ENCODE measurements around the gene JAM2. TPM values are rescaled to one million over a fixed set of nuclear protein-coding genes. Genes with fewer than 3 reads are reported as not detected.
"Not testable (repeated sequence)": the region's sequence is repeated elsewhere in the genome, so short reads cannot be mapped to it uniquely, and the experiment has no call there.

Gene JAM2
- total RNA-seq, 1 donor from 2014 or later = 2.0 TPM

DNA sequence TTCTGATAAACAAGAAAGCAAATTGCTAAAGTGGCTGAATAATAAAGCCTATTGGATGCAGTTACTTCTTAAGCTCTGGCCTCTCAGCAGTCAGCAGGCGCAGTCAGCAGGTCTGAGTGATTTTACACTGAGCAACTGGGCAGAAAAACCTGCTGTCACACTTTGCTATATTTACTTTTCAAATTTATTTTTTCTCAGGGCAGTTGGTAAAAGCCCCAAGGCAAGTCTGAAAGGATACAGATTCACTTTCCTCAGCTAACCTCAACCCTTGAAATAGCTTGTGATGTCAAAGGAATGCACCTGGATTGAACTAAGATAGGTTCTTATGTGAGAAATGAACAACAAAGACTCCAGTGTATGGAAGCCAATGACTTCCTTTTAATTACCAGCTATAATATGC lies 61.7 kb downstream of the JAM2 start:
- intact Hi-C loops (cut with micrococcal nuclease) = no loop called here
- H3K27me3 Mint-ChIP-seq = no peaks in the 10 kb centered on the region
- H3K4me1 Mint-ChIP-seq = no peaks in the 10 kb centered on the region
- H3K9me3 Mint-ChIP-seq = no peaks in the 10 kb centered on the region
- no peak overlapping the region for H3K4me3 Mint-ChIP-seq
- no peaks in the 10 kb centered on the region for H3K36me3 Mint-ChIP-seq (ENCODE audit: low read depth)
- DNase-seq = no peak
- H3K27ac Mint-ChIP-seq = no peak overlapping the region
- TF ChIP-seq, protein P1, sequence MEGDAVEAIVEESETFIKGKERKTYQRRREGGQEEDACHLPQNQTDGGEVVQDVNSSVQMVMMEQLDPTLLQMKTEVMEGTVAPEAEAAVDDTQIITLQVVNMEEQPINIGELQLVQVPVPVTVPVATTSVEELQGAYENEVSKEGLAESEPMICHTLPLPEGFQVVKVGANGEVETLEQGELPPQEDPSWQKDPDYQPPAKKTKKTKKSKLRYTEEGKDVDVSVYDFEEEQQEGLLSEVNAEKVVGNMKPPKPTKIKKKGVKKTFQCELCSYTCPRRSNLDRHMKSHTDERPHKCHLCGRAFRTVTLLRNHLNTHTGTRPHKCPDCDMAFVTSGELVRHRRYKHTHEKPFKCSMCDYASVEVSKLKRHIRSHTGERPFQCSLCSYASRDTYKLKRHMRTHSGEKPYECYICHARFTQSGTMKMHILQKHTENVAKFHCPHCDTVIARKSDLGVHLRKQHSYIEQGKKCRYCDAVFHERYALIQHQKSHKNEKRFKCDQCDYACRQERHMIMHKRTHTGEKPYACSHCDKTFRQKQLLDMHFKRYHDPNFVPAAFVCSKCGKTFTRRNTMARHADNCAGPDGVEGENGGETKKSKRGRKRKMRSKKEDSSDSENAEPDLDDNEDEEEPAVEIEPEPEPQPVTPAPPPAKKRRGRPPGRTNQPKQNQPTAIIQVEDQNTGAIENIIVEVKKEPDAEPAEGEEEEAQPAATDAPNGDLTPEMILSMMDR (IDR thresholded peaks at IDR 0.05) = no peak
- no peak for ATAC-seq (ENCODE audit: low read depth)
- CTCF ChIA-PET = interaction anchor here (1.4 kb wide), 1 partner anchor 12 kb away, joined by 3 read pairs; no protein-coding TSS in a partner anchor
- POLR2A ChIA-PET = no interaction called here

DNA sequence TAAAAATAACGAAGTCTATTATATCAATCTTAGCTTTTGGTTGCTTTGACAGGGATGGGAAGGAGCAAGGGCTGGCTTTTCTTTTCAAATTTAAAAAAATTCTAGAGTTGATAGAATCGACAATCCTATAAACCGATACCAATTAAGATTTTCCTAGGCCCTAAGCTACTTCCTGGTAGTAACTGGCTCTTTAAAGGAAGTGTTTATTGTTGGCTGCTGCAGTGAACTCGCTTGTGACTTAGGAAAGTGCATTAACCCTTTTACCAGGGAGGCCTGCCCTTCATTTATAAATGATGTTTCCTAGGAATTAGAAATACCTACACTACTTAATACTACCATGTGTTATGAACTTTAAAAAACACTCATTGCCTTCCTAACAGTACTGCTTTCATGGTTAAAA lies 62.5 kb downstream of the JAM2 start:
- Mint-ChIP-seq H3K4me3 (no peak overlapping the region), H3K27me3 (no peaks in the 10 kb centered on the region), H3K4me1 (no peaks in the 10 kb centered on the region), H3K36me3 (ENCODE audit: low read depth) (no peaks in the 10 kb centered on the region), H3K27ac (no peak overlapping the region), H3K9me3 (no peaks in the 10 kb centered on the region)
- no peak for ATAC-seq (ENCODE audit: low read depth)
- intact Hi-C loops (cut with micrococcal nuclease) = no loop called here
- POLR2A ChIA-PET = no interaction called here
- CTCF ChIA-PET = no interaction called here
- DNase-seq = no peak
- TF ChIP-seq, protein P1 (IDR thresholded peaks at IDR 0.05) = no peak

DNA sequence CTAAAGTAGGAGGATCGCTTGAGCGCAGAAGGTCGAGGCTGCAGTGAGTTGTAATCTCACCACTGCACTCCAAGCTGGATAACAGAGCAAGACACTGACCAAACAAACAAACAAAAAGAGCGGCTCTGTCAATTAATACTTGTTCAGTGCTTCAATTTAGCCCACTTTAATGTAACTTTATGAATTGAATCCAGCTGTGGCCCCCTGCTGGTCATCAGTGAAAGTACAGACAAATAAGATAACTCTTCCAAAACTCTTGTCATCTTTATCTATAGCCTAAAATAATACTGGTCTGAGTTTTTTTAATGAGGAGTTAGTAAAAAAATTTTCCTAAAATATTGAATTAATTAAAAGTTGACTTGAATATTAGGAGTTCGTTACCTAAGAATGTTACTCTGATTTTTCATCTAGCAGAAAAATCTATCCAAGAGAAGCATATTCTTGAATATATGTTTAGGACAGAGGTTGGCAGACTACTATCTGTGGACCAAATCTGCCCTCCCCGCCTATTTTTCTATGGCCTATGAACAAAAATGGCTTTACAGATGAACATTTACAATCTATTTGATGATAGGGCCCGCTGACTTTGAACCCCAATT lies 69.5 kb downstream of the JAM2 start:
- Mint-ChIP-seq H3K4me1 (no peaks in the 10 kb centered on the region), H3K27ac (no peak overlapping the region), H3K27me3 (no peaks in the 10 kb centered on the region), H3K9me3 (no peaks in the 10 kb centered on the region), H3K4me3 (no peak overlapping the region), H3K36me3 (ENCODE audit: low read depth) (no peaks in the 10 kb centered on the region)
- ChIA-PET POLR2A (interaction anchor here (0.7 kb wide), 1 partner anchor 17 kb away, joined by 3 read pairs; no protein-coding TSS in a partner anchor), CTCF (interaction anchor here (0.9 to 2.5 kb wide), 6 partner anchors 10 to 358 kb away, joined by 3 to 27 read pairs (median 4); no protein-coding TSS in a partner anchor)
- intact Hi-C loops (cut with micrococcal nuclease) = loop anchor here (1.0 to 2.0 kb wide), 5 partner anchors 26 to 812 kb away; partner anchors contain the start of genes ATP5PF, GABPA and JAM2
- no peak for DNase-seq
- peak; percentile 34 for ATAC-seq (ENCODE audit: low read depth)
- TF ChIP-seq, protein P1 (IDR thresholded peaks at IDR 0.05) = peak; percentile 94

DNA sequence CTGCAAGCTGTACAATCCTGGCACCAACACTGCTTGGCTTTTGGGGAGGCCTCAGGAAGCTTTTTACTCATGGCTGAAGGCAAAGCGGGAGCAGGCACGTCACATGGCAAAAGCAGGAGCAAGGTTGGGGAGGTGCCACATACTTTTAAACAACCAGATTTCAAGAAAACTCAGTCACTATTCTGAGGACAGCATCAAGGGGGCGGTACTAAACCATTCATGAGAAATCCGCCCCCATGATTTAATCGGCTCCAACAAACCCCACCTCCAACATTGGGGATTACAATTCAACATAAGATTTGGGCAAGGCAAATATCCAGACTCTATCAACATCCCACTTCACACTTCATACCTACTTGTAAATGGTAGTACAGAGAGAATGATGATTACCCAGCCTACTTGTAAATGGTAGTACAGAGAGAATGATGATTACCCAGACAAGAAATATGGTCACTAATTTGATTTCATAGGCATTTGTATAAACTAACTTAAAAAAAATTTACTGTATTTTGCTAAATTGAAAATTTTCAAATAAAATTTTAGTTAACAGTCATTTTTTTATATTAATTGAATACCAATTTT lies 70.7 kb downstream of the JAM2 start:
- TF ChIP-seq, protein P1 (IDR thresholded peaks at IDR 0.05) = no peak
- DNase-seq (no peak), ATAC-seq (ENCODE audit: low read depth) (no peak)
- Mint-ChIP-seq H3K4me1 (no peaks in the 10 kb centered on the region), H3K36me3 (ENCODE audit: low read depth) (no peaks in the 10 kb centered on the region), H3K27me3 (no peaks in the 10 kb centered on the region), H3K27ac (no peak overlapping the region), H3K4me3 (no peak overlapping the region), H3K9me3 (no peaks in the 10 kb centered on the region)
- ChIA-PET POLR2A (no interaction called here), CTCF (interaction anchor here (0.9 kb wide), 1 partner anchor 102 kb away, joined by 3 read pairs; no protein-coding TSS in a partner anchor)
- intact Hi-C loops (cut with micrococcal nuclease) = loop anchor here (2.0 kb wide), 1 partner anchor 813 kb away; no protein-coding TSS in a partner anchor

DNA sequence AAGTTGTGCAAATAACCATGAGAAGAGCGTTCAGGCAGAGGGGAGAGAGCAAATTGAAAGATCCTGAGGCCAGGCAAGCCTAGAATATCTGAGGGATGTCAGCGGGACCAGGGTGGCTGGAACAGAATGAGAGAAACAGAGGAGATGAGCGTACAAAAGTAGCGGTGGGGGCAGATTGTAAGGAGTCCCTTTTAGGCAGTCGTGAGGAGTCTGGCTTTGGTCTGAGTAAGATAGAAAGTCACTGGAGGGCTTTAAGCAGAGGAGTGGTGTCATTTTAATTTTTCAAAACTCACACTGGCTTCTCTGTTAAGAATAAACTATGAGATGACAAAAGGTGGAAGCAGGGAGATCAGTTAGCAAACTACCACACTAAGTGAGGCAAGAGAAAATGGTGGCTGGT lies 71.5 kb downstream of the JAM2 start:
- DNase-seq (no peak), ATAC-seq (ENCODE audit: low read depth) (no peak)
- no peaks in the 10 kb centered on the region for H3K36me3 Mint-ChIP-seq (ENCODE audit: low read depth)
- no peaks in the 10 kb centered on the region for H3K9me3 Mint-ChIP-seq
- no peaks in the 10 kb centered on the region for H3K4me1 Mint-ChIP-seq
- no peak overlapping the region for H3K4me3 Mint-ChIP-seq
- ChIA-PET CTCF (no interaction called here), POLR2A (no interaction called here)
- H3K27me3 Mint-ChIP-seq = no peaks in the 10 kb centered on the region
- H3K27ac Mint-ChIP-seq = no peak overlapping the region
- TF ChIP-seq, protein P1 (IDR thresholded peaks at IDR 0.05) = no peak
- intact Hi-C loops (cut with micrococcal nuclease) = no loop called here

DNA sequence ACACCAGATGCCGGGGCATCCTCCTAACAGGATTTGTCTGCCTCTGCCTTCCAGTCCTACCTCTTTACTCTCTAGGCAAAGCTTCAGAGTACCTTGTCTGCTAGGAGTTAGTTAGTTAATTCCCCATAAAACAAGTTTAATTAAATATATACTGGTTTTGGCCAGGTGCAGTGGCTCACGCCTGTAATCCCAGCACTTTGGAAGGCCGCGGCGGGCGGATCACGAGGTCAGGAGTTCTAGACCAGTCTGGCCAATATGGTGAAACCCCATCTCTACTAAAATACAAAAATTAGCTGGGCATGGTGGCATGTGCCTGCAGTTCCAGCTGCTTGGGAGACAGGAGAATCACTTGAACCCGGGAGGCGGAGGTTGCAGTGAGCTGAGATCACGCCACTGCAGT lies 75.0 kb downstream of the JAM2 start:
- H3K4me1 Mint-ChIP-seq; H3K27me3 Mint-ChIP-seq; CTCF ChIA-PET; H3K4me3 Mint-ChIP-seq; DNase-seq; H3K27ac Mint-ChIP-seq; intact Hi-C loops (cut with micrococcal nuclease); POLR2A ChIA-PET; ATAC-seq (ENCODE audit: low read depth); H3K9me3 Mint-ChIP-seq: not testable (repeated sequence)
- H3K36me3 Mint-ChIP-seq (ENCODE audit: low read depth) = peaks cover 10% of the 10 kb centered on the region
